Stimulated activated naive CD4-positive, alpha-beta T cell treated with Interleukin-2 at 50 U/mL for 16 hours (primary cell): ENCODE results near the gene RAC2.
A peak's percentile ranks its signal among the peaks of the same experiment; 100 is the strongest.
"Not testable (repeated sequence)": the region's sequence is repeated elsewhere in the genome, so short reads cannot be mapped to it uniquely, and the experiment has no call there.

Experiments
- DNase-seq: peaks from one replicate; lab custom pipeline; 2025; lab: John Stamatoyannopoulos, UW

The RAC2 gene

GRCh38 chr22:37234736-37235711, 9.0 kb downstream of the RAC2 start:
- no peak for DNase-seq

DNA sequence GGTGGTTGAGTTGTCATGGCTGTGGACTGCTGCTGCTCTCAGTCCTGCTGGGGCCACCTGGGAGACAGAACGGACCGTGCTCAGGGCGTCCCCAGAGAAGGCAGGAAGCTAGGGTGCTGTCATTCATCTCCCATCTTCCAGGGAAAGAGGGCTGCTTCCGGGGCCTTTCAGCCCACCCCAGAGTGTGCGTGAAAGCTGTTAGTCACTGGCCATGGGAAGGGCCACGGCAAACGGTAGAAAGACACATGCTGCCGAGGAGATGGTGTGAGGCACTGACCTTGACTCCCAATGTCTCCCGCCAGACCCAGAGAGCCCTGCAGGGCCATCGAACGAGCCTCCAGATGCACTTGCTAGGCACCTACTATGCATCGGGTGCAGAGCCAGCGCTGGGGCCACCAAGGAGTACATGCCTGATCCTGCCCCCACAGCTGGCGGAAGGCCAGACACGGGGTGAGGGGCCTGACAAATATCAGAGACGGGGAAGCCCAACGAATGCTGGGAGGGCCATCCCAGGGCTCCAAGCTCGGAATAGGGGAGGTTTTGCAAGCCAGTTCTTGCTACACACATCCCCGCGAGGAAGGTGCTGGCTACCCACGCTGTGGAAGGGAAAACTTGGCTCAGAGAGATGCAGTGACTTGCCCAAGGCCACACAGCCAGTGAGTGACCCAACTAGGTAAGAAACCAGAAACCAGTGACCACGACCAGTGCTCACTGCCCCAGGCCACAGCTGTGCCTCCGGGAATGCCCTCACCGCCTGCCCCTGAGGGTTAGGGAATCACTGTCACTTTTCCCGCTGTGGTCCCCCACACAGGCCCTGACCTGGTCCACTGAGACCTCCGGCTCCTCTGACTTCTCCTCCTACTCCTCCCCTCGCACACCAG, 10.1 kb downstream of the RAC2 start:
- DNase-seq = no peak

GRCh38 chr22:37233371-37233750, 10.7 kb downstream of the RAC2 start:
- not testable (repeated sequence) for DNase-seq

DNA sequence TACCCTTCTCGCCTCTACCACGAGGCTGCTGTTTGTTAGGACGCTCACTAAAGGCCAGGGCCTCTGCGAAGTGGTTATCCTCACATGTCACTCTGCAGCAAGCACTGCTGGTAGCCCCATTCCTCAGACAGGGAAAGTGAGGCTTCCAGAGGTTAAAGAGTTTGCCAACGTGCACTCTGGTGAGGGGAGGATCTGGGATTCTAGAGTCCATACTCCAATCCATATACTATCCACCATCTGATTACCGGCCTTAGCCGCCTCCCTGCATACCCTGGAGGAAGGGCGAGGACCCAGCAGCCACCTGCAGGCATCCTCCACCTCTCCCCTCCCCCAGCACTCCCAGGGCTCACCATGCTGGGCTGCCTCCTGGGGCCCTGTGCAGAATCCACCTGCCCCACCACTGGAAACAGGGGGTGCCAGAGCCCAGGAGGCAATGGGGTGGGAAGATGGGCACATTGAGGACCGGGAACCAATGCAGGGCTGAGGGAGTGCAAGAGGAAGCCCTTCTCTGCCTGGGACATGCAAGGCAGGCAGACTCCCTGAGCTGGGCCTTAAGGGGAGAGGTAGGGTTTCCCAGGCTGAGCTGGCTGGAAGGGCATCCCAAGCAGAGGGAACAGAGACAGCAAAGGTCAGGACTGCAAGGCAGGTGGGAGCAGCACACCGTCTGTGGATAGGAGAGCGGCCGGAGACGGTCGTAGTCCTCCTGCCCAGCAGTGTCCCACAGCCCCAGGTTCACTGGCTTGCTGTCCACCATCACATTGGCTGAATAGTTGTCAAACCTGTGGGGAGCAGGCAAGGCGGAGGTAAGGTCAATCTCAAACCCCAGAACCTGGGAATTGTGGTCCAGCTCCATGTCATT, 11.7 kb downstream of the RAC2 start:
- DNase-seq = no peak

DNA sequence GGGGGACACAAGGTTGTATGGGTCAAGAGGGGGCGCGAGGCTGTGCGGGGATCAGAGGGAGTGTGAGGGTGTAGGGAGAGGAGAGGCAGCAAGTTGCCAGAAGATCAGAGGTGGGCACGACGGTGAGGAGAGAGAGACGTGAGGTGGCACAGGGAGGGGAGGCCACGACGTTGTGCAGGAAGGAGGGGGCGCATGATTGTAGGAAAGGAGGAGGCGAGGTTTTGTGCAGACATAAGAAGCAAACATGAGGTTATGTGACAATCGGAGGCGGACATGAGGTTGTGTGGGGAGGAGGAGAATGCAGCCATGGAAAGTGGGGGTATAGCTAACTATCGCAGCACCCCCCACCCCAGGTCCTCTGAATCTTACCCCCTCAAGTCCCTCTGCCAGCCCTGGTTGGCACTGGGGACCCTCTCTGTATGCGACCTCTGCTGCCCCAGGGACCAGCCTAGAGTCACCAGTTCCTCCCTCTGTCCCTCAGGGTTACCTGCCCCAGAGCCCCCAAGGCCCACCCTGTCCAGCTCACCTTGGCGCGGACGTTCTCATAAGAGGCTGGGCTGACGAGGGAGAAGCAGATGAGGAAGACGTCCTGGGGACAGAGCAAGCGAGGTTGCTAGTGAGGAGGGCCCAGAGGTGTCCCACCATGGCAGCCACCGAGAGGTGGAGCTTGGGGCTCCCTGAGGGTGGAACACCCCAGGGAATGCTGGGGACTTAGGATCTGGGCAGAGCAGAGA, 12.5 kb downstream of the RAC2 start:
- DNase-seq = peak; percentile 64

GRCh38 chr22:37230673-37231405, 13.2 kb downstream of the RAC2 start:
- peak; percentile 79 for DNase-seq

GRCh38 chr22:37229805-37230672, 14.0 kb downstream of the RAC2 start:
- peak; percentile 93 for DNase-seq

GRCh38 chr22:37229012-37229804, 14.9 kb downstream of the RAC2 start:
- peak; percentile 21 for DNase-seq

DNA sequence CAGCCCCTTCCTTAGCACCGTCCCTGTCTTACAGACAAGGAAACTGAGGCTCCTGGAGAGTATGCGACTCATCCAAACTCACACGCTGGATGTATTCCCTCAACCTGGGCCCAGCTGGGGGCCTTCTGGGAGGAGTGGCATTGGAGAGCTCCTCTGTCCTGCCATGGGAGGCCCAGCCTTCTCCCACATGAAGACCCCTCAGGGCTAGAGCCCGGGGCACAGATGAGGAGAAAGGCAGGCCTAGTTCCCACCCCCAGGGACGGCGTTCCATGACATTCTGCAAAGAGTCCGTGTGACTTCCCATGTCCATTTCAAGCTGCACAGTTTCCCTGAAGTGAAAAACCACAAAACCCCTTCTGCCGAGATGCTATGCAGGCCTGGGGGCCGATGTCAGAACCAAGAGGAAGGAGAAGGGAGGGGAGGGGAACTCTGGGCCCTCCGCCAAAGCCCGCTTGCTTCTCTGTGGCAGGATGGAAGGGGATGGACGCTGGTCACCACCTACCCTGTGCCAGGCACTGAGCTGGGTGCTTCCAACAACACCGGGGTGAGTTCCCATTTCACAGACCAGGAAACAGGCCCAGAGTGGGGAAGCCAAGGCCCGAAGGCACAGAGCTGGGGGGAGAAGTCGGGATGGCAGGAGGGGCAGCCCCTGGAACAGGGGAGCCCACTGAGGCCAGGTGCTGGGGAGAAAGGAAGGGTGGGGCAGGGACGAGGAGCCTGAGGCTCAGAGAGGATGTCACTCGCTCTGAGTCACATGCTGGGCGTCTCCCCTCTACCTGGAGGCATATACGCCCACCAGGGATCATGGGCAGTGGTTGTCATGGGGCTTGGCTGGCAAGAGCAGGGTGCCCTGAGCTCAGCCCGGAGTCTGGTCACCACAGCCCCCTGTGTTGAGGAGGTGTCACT, 15.7 kb downstream of the RAC2 start:
- peak; percentile 30 for DNase-seq

DNA sequence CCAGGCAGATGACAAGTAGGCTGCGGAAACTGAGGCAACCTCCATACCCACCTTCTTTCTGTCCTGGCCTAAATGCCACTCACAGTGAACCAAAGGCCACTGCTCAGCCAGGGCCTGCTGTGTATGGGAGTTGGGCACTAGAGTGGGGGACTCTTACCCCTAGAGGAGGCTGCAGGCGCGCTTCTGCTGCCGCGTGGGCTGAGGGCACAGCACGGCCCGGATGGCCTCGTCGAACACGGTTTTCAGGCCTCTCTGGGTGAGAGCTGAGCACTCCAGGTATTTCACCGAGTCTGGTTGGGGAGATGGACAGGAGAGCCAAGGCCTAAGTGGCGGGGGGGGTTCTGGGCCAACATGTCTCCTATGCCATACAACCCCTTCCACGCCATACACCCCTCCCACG, 17.6 kb downstream of the RAC2 start:
- DNase-seq = no peak

- no peak for DNase-seq
Measured at GRCh38 chr22:37226087-37226486, 18.0 kb downstream of the RAC2 start.

DNA sequence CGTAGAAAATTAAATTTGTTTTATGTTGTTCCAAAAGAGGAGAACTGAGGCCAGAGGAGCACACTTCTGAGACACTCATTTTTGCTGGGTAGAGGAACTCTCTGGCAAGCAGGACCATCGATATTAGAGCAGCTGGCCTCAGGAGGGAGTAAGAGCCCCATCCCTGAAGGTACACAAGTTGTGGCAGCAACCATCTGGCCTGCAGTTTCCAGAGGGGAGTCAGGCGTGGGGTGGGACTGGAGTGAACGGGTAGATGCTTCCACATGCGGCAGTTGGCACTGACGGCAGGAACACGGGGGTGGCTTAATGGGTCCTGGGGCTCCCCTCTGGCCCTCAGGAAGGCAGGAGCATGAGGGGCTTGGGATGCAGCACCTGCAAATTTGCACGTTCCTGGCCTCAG, 18.6 kb downstream of the RAC2 start:
- no peak for DNase-seq

DNA sequence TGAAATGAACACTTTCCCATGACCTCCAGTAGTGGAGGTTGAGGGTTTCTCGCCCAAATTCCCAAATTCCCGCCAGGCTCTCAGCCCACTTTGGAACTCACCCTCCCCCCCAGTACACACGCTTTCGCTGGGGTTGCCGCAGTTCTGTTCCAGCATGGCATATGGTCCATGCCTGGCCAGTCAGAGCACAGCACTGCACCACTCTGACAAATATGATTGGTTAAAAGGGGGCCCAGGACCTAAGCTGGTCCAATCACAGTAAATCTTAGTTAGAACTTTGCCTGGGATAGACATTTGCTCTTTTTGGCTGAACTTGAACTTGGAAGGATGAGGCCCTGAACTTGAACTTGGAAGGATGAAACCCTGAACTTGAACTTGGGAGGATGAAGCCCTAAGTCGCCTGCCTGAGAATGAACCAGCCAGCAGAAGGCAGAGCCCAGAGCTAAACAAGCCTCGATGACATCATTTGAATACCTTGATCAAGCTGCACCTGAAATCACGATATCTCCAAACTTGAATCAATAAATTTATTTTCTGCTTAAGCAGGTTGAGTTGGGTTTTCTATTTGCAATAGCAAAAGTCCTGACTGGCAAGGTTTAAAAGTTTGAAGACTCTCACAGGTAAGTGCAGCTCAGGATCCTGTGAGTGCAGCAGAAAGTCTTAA, 19.2 kb downstream of the RAC2 start:
- no peak for DNase-seq

DNA sequence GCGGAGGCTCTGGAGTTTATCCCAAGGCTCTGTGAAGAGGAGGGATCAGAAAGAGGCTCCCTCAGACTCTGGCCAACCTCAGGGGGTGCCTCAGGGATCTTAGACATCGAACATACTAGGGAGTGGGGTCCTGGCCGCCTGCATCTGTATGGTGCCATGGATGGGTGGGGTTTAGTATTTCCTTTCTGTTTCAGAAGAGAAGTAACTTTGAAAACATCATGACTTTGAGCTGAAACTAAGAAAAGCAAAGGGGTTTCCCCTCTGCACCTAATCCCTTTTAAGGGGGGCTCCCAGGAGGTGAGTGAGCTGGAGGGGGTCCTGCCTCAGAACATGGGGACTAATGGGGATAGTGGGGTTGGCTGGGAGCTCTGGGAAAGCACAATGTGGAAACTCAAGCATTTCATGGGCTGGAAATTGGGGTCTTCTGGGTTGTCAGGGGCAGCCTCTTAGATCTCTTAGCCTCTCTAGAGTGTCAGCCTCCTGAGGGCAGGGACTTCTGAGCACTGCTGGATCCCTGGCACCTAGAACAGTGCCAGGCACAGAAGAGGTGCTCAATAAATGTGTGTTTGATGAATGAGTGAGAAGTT, 20.0 kb downstream of the RAC2 start:
- DNase-seq = peak; percentile 29

GRCh38 chr22:37222440-37222971, 21.6 kb downstream of the RAC2 start:
- no peak for DNase-seq
